HG02943 (cell line): ENCODE results near the gene MAPK8IP3.
A peak's percentile ranks its signal among the peaks of the same experiment; 100 is the strongest.

ENCODE experiments used
- ATAC-seq: cut with Tn5 transposase; IDR thresholded peaks from one replicate; pipeline ENCODE4 v1.9.1; 2021; ENCODE audit warnings: mild to moderate bottlenecking, low read depth, moderate library complexity; ENCODE audit not compliant: unreplicated experiment

The MAPK8IP3 gene

GRCh38 chr16:1676661-1677060 is 29.3 kb upstream of the MAPK8IP3 start:
- no peak for ATAC-seq

DNA sequence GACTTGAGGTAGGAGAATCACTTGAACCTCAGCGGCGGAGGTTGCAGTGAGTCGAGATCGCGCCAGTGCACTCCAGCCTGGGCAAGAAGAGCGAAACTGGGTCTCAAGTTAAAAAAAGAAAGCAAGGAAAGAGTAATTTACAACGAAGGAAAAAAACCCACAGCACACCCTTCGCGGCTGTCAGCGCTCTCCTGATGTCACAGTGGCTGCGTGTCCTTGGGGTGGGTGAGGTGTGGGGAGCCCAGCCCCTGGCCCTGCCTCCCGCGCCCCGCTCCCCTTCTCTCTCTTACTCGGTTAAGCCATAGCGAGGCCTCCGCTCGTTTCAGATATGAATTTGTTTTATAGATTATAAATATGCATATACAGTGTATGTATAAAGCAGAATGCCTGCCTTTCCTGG is 28.7 kb upstream of the MAPK8IP3 start:
- no peak for ATAC-seq

DNA sequence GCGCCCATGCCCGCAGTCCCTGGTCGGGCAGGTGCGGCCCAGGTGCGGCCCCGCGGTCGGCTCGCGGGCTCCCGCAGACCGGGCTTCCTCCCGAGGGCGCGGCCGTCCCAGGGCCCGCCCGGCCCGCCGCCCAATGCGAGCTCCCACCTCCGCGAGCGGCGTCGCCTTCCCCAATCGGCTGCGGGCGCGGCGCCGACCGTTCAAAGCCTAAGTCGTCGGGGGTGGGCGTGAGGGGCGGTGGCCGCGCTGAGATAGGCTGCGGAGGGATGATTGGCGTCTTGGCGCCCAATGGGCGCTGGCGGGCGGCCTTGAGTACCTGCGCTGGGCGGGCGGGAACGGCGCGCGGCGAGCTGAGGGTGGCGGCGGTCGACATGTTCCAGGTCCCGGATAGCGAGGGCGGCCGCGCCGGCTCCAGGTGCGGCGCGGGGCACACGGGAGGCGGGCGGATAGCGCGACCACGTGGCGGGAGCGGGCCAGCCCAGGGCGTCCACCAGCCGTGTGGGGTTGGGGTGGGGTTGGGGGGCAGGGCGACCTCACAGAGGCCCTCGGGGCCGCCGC is 28.0 kb upstream of the MAPK8IP3 start, which contains the start of gene JPT2:
Gene JPT2, plus strand, starts transcription at position 338 of the 558 bp plus-strand sequence. Its CDS starts 34 bp downstream, at position 372.
- ATAC-seq = peak; percentile 82

- ATAC-seq = peak; percentile 3
These were observed 27.4 kb upstream of the MAPK8IP3 start for GRCh38 chr16:1678500-1679098.

DNA sequence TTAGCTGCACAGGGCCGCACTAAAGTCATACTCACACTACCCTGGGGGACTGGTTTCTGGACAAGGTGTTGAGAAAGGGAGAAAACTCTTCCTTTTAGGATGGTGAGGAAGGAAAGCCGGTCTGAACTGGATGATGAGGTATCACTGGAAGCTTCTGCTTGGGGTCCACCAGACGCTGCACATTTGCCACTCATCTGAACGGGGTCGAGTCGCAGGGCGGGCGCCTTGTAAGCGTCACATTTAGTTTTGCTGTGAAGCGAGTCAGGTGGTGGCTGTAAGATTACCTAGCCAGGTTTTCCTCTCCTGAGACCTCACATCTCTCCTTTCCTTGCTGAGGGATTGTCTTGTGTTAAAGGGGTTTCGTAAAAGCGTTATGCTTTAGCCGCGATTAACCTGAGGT is 25.6 kb upstream of the MAPK8IP3 start:
- no peak for ATAC-seq

DNA sequence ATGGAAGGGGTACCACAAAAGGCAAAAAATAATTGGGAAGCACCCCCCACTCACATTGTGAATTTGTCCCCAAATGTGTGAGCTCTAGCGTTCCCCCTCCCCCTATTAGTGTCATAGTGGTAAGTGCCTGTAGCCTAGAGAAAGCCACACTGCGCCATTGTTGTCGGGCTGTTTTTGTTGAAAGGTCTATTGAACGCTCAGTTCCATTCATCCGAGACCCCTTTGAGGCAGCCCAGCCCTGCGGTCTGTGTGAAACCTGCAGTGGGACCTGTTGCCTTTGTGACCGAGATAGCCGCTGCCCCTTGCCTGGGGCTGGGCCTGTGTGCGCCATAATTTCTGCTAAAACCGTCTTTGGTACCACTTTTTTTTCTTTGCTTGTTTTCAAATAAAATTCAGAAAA is 25.0 kb upstream of the MAPK8IP3 start:
- no peak for ATAC-seq

- ATAC-seq = no peak
These were observed 18.3 kb upstream of the MAPK8IP3 start for GRCh38 chr16:1687427-1688316.

- no peak for ATAC-seq
These were observed 17.0 kb upstream of the MAPK8IP3 start for GRCh38 chr16:1688807-1689560.

GRCh38 chr16:1689853-1690252 is 16.1 kb upstream of the MAPK8IP3 start:
- no peak for ATAC-seq

DNA sequence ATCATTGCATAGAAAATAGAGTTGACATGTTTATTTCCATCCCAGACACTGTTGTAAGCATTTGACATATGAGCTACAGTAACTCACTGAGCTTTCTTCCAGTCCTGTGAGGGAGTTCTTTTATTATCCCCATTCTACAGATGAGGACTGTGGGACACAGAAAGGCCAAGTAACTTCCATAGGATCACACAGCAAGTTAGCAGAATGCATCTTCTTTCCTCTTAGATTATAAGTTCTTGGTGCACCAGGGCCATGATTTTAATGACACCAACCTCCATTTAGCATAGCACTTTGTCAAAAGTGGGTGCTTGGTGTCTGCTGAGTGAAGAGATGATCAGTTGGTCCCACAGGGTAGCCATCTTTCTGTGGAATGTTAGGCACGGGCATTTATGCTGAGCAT is 15.2 kb upstream of the MAPK8IP3 start:
- ATAC-seq = no peak

GRCh38 chr16:1691276-1691675 is 14.7 kb upstream of the MAPK8IP3 start:
- ATAC-seq = no peak

DNA sequence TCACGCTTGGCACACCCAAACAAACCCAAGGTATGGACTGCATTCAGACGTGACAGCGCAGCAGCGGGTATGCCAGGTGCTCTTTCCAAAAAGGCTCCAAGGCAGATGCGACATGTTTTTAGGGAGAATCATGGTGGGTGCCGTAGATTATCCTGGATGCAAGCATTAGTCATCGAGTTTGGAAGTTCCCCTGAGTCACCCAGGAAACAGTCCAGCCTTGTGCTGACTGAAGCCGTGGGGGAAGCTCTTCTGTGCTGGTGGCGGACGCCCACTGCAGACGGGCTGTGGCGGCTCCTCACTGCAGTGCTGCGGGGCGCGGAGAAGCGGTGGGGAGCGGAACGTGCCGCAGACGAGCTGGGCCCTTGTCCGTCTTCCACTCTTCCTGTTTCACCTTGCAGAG is 14.0 kb upstream of the MAPK8IP3 start:
- no peak for ATAC-seq

DNA sequence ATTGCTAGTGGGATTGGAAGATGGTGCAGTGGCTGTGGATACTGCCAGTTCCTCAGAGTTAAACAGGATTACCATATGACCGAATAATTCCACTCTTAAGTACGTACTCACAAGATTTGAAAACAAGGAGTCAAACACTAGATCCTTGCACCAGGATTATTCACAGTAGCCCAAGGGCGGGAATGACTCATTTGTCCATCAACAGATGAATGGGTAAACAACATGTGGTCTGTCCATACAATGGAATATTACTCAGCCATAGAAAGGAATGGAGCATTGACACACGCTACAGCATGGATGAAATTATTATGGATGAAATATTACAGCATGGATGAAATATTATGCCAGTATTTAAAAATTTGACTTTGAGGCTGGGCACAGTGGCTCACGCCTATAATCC is 9.1 kb upstream of the MAPK8IP3 start:
- ATAC-seq = no peak

DNA sequence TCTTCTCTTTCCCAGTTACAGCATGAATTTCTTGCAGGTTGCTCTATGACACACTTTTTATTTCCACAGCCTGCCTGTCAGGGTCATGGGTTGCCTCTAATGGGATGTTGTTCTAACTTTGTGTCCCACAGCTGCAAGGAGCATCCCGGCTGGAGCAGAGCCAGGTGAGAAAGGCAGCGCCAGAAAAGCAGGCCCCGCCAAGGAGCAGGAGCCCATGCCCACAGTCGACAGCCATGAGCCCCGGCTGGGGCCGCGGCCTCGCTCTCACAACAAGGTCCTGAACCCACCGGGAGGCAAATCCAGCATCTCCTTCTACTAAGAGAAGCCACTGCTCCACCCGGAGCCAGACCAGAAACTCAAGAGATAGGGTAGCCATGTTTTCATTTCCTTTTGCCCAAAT is 7.3 kb upstream of the MAPK8IP3 start:
- no peak for ATAC-seq

DNA sequence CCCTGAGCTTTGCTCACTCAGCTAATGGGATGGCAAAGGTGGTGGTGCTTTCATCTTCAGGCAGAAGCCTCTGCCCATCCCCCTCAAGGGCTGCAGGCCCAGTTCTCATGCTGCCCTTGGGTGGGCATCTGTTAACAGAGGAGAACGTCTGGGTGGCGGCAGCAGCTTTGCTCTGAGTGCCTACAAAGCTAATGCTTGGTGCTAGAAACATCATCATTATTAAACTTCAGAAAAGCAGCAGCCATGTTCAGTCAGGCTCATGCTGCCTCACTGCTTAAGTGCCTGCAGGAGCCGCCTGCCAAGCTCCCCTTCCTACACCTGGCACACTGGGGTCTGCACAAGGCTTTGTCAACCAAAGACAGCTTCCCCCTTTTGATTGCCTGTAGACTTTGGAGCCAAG is 5.7 kb upstream of the MAPK8IP3 start:
- ATAC-seq = no peak

GRCh38 chr16:1701216-1701878 is 4.6 kb upstream of the MAPK8IP3 start:
- no peak for ATAC-seq

GRCh38 chr16:1705324-1705687 is 689 bp upstream of the MAPK8IP3 start:
- peak; percentile 4 for ATAC-seq

- peak; percentile 14 for ATAC-seq
These were observed 594 bp downstream of the MAPK8IP3 start for GRCh38 chr16:1706386-1707192.

DNA sequence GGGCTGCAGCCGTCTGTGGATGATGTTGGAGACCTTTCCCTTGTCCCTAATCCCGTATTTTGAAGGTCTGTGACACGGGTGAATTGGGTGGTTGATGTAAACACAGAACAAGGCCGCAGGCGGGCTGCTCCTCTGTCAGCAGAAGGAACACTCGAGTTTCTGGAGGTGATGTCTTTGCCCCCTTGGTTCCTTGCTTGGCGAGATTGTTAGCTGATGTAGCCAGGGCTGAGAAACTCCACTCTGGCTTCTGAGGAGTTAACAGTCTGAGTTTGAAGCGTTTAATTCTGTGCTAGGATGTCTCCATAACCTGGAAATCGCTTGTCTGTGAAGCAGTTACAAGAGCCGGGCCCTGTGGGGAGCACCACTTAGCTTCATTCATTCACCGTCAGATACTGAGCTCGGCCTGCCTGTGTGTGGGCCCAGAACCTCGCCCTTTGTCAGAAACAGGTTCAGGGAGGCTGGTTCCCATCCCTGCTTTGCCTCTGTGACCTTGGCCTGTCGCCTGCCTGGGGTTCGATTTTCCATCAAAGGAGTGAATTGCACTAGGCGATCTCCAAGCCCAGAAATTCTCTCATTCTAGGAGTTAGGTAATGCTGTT is 1.3 kb downstream of the MAPK8IP3 start:
- ATAC-seq = no peak
